IMR-90 (cell line): ENCODE results near the gene SECISBP2. TPM values are rescaled to one million over a fixed set of nuclear protein-coding genes. Genes with fewer than 3 reads are reported as not detected.

Source experiments
- ATAC-seq: fragments of 200-7000 bp; cut with Tn5 transposase; 2 replicates; pipeline ENCODE4 v1.9.1; 2020; ENCODE audit warnings: low read depth, mild to moderate bottlenecking, moderate library complexity
- BruUV-seq: library from RNA; stranded (reverse); fragments of 400-500 nt; replicated peaks from 2 replicates; lab custom pipeline; 2021; lab: Mats Ljungman, UMichigan
- CTCF ChIA-PET: fragments of 300-600 bp; formaldehyde crosslinking; extraction: SDS; loops from one replicate; lab custom pipeline; 2021; ENCODE audit warnings: antibody characterized with exemption; lab: Yijun Ruan, JAX
- POLR2A ChIA-PET: fragments of 300-600 bp; sonication (Branson Sonifier 250); formaldehyde crosslinking; loops from one replicate; lab custom pipeline; 2022; ENCODE audit warnings: antibody characterized with exemption; ENCODE audit not compliant: unreplicated experiment; lab: Charles Lee
- DNase-seq: peaks from one replicate; pipeline ENCODE4 v3.0.0; 2013
- H2AFZ ChIP-seq: replicated peaks from 2 replicates; pipeline ENCODE3; 2013; ENCODE audit warnings: low read length, mild to moderate bottlenecking; ENCODE audit not compliant: poor library complexity
- H2AK5ac ChIP-seq: 2 replicates; pipeline ENCODE4 v1.6.1; 2013; ENCODE audit warnings: low read depth, low read length, inconsistent platforms
- H2AK9ac ChIP-seq: replicated peaks from 2 replicates; pipeline ENCODE3; 2013; ENCODE audit warnings: mild to moderate bottlenecking, low read depth, low read length, moderate library complexity; ENCODE audit not compliant: poor library complexity
- H2BK120ac ChIP-seq: 2 replicates; pipeline ENCODE4 v1.6.1; 2013; ENCODE audit warnings: low read depth, low read length, inconsistent platforms
- H2BK15ac ChIP-seq: 3 replicates; pipeline ENCODE4 v1.6.1; 2013; ENCODE audit warnings: low read depth, low read length, inconsistent platforms
- H2BK20ac ChIP-seq: 2 replicates; pipeline ENCODE4 v1.6.1; 2013; ENCODE audit warnings: low read depth, mild to moderate bottlenecking, inconsistent platforms, low read length, moderate library complexity
- H2BK5ac ChIP-seq: 2 replicates; pipeline ENCODE4 v1.6.1; 2013; ENCODE audit warnings: mild to moderate bottlenecking, low read depth, low read length, inconsistent platforms; ENCODE audit not compliant: poor library complexity, severe bottlenecking
- H3K14ac ChIP-seq: replicated peaks from 2 replicates; pipeline ENCODE4 v1.6.1; 2013; ENCODE audit warnings: low read depth, low read length, inconsistent platforms
- H3K18ac ChIP-seq: 2 replicates; pipeline ENCODE4 v1.6.1; 2013; ENCODE audit warnings: low read depth, low read length, control low read depth
- H3K23ac ChIP-seq: 2 replicates; pipeline ENCODE4 v1.6.1; 2013; ENCODE audit warnings: low read depth, low read length, inconsistent platforms
- H3K27ac ChIP-seq: 2 replicates; pipeline ENCODE4 v1.5.1; 2013; ENCODE audit warnings: mild to moderate bottlenecking, control low read depth, low read length; ENCODE audit not compliant: insufficient read depth
- H3K27me3 ChIP-seq: 2 replicates; pipeline ENCODE4 v1.6.1; 2013; ENCODE audit warnings: low read length; ENCODE audit not compliant: control insufficient read depth, insufficient read depth
- H3K36me3 ChIP-seq: 2 replicates; pipeline ENCODE4 v1.6.1; 2013; ENCODE audit warnings: low read length, mixed read lengths; ENCODE audit not compliant: control insufficient read depth, insufficient read depth
- H3K4ac ChIP-seq: 2 replicates; pipeline ENCODE4 v1.6.1; 2013; ENCODE audit warnings: low read depth, low read length, inconsistent platforms
- H3K4me1 ChIP-seq: 2 replicates; pipeline ENCODE4 v1.6.1; 2013; ENCODE audit warnings: low read length, mixed read lengths; ENCODE audit not compliant: control insufficient read depth, insufficient read depth
- H3K4me2 ChIP-seq: 2 replicates; pipeline ENCODE4 v1.6.1; 2013; ENCODE audit warnings: low read depth, mild to moderate bottlenecking, control low read depth, low read length, moderate library complexity
- H3K4me3 ChIP-seq: 2 replicates; pipeline ENCODE4 v1.5.1; 2013; ENCODE audit warnings: low read depth, mild to moderate bottlenecking, control low read depth, low read length, moderate library complexity; ENCODE audit not compliant: insufficient read depth
- H3K56ac ChIP-seq: 2 replicates; pipeline ENCODE4 v1.6.1; 2013; ENCODE audit warnings: low read length, inconsistent platforms; ENCODE audit not compliant: insufficient read depth; ENCODE audit errors: extremely low read depth
- H3K79me1 ChIP-seq, 2 experiments: 2 replicates each; pipeline ENCODE4 v1.6.1; 2013; ENCODE audit warnings: low read length in 2 of 2, inconsistent platforms in 1 of 2, low read depth in 1 of 2
- H3K9ac ChIP-seq: 2 replicates; pipeline ENCODE4 v1.6.1; 2013; ENCODE audit warnings: low read depth, low read length, control low read depth
- H3K9me1 ChIP-seq: 2 replicates; pipeline ENCODE4 v1.6.1; 2013; ENCODE audit warnings: low read length, inconsistent platforms; ENCODE audit not compliant: insufficient read depth
- H3K9me3 ChIP-seq: 2 replicates; pipeline ENCODE4 v1.6.1; 2013; ENCODE audit warnings: low read length; ENCODE audit not compliant: control insufficient read depth, insufficient read depth
- H4K20me1 ChIP-seq: 2 replicates; pipeline ENCODE4 v1.6.1; 2013; ENCODE audit warnings: low read length, inconsistent platforms; ENCODE audit not compliant: insufficient read depth
- H4K5ac ChIP-seq: 2 replicates; pipeline ENCODE4 v1.6.1; 2013; ENCODE audit warnings: mild to moderate bottlenecking, low read depth, low read length, control low read depth
- H4K8ac ChIP-seq, 2 experiments: 2 replicates each; pipeline ENCODE4 v1.6.1; 2013; ENCODE audit warnings: low read depth in 2 of 2, low read length in 2 of 2, control low read depth in 1 of 2, inconsistent platforms in 1 of 2
- H4K91ac ChIP-seq: 2 replicates; pipeline ENCODE4 v1.6.1; 2013; ENCODE audit warnings: low read depth, low read length, inconsistent platforms; ENCODE audit not compliant: insufficient read depth
- BHLHE40 ChIP-seq: fragments of 150-350 bp; IDR thresholded peaks from 2 replicates; pipeline ENCODE4 v1.6.1; 2016; ENCODE audit warnings: mild to moderate bottlenecking, low read depth, low read length
- CEBPB ChIP-seq: IDR thresholded peaks from 2 replicates; pipeline ENCODE4 v1.6.1; 2012; ENCODE audit warnings: low read depth, low read length, improper control_type of control experiment
- CHD1 ChIP-seq: IDR thresholded peaks from 2 replicates; pipeline ENCODE4 v1.6.1; 2012; ENCODE audit warnings: low read depth, low read length, improper control_type of control experiment
- ELK1 ChIP-seq: fragments of 150-350 bp; IDR thresholded peaks from 2 replicates; pipeline ENCODE4 v1.6.1; 2016; ENCODE audit warnings: low read depth, mild to moderate bottlenecking, low read length, moderate library complexity, borderline replicate concordance
- FOS ChIP-seq: fragments of 150-350 bp; IDR thresholded peaks from 2 replicates; pipeline ENCODE4 v1.6.1; 2016; ENCODE audit warnings: low read depth, low read length
- MAFK ChIP-seq: IDR thresholded peaks from 2 replicates; pipeline ENCODE4 v1.6.1; 2012; ENCODE audit warnings: low read depth, low read length, improper control_type of control experiment
- SMC3 ChIP-seq: fragments of 150-350 bp; IDR thresholded peaks from 2 replicates; pipeline ENCODE4 v1.6.1; 2016; ENCODE audit warnings: low read depth, mild to moderate bottlenecking, antibody characterized with exemption, low read length, moderate library complexity
- WGBS, 2 experiments: methylation state at CpG; one replicate each; pipeline versions ENCODE4 v1.1.5 to v1.1.7; 2013; ENCODE audit warnings: missing lambda C conversion rate in 2 of 2; ENCODE audit not compliant: insufficient read length in 1 of 2; ENCODE audit errors: extremely low coverage in 2 of 2; 5-methylcytosine and 5-hydroxymethylcytosine counted together
- dilution Hi-C: fragments of 300-500 bp; cut with HindIII; formaldehyde crosslinking; loops from one replicate; pipeline ENCODE4 v1.14.3; 2018; ENCODE audit warnings: low sequenced_read_pairs; ENCODE audit not compliant: unreplicated experiment
- in situ Hi-C: fragments of 300-500 bp; cut with MboI; formaldehyde crosslinking; loops from 3 replicates; pipeline ENCODE4 v1.14.3; 2019; ENCODE audit warnings: low sequenced_read_pairs, inconsistent platforms, mixed read lengths
- intact Hi-C: fragments of 100-400 bp; cut with micrococcal nuclease; formaldehyde crosslinking; loops from 2 replicates; pipeline ENCODE4 v1.10.0; 2022
- polyA plus RNA-seq, 3 experiments: library from polyadenylated mRNA; depleted of rRNA; stranded (reverse); fragments of >200 nt; gene quantifications; 2 replicates each; pipeline ENCODE4 v1.2.3, GENCODE V29; 2012; ENCODE audit warnings: low replicate concordance in 1 of 3
- total RNA-seq: library from RNA; depleted of rRNA; stranded (reverse); fragments of >200 nt; gene quantifications from 2 replicates; pipeline ENCODE4 v1.2.3, GENCODE V29; 2012

Gene SECISBP2
- total and polyA plus RNA-seq, 2 of the 4 experiments (the other 2 are of a cell fraction), result 16.4 to 18.8 TPM

GRCh38 chr9:89397471-89397870, 79.2 kb downstream of the SECISBP2 start:
- Histone ChIP-seq H4K5ac (no peak overlapping the region), H2BK20ac (no peak overlapping the region), H2BK5ac (no peak overlapping the region), H3K79me1 (no peaks in the 10 kb centered on the region), H2AK5ac (no peak overlapping the region), H3K9me3 (no peaks in the 10 kb centered on the region), H3K56ac (no peak overlapping the region), H2BK15ac (no peak overlapping the region), H2BK120ac (no peak overlapping the region), H3K4ac (no peak overlapping the region), H3K36me3 (peaks cover 28% of the 10 kb centered on the region), H3K9ac (no peak overlapping the region), H3K4me1 (no peaks in the 10 kb centered on the region), H3K4me3 (no peak overlapping the region), H4K20me1 (no peaks in the 10 kb centered on the region), H3K27me3 (no peaks in the 10 kb centered on the region), H3K27ac (no peak overlapping the region), H2AFZ (no peak overlapping the region), H3K18ac (no peak overlapping the region), H3K14ac (no peak overlapping the region), H2AK9ac (no peak overlapping the region), H3K4me2 (no peak overlapping the region), H4K8ac (no peak overlapping the region), H4K91ac (no peak overlapping the region), H3K23ac (no peak overlapping the region), H3K9me1 (peaks cover 4% of the 10 kb centered on the region)
- CTCF ChIA-PET, result no interaction called here
- no TSS peak for BruUV-seq
- DNase-seq, result no peak
- dilution Hi-C loops, result no loop called here
- TF ChIP-seq FOS, result no peak
- no peak for TF ChIP-seq CEBPB
- no peak for TF ChIP-seq MAFK
- no peak for TF ChIP-seq SMC3
- no peak for TF ChIP-seq BHLHE40
- TF ChIP-seq ELK1, result no peak
- no peak for TF ChIP-seq CHD1
- in situ Hi-C loops, result no loop called here
- WGBS, 2 experiments, result no CpG with 5 or more reads among the region's 5 CpGs
- intact Hi-C loops, result no loop called here
- POLR2A ChIA-PET, result no interaction called here
- no peak for ATAC-seq
